Tibial artery (tissue), 4 donors: ENCODE data around the gene SRA1.

Experiments
- DNase-seq, 2 donors: peaks; one replicate each; pipeline ENCODE4 v3.0.0-alpha.2; 2019
- H3K27ac ChIP-seq, 2 donors: fragments of 200-600 bp; sonication (generic) in 1 of 2; 1 replicate in 1 of 2; 2 replicates in 1 of 2; pipeline ENCODE4 v1.5.1; 2018 to 2019; ENCODE audit warnings: mild to moderate bottlenecking in 1 of 2
- H3K27me3 ChIP-seq, 2 donors: fragments of 200-600 bp; sonication (generic) in 1 of 2; one replicate each; pipeline versions ENCODE4 v1.5.1 to v1.6.0; 2016 to 2019
- H3K36me3 ChIP-seq, 3 donors: fragments of 200-600 bp; sonication (generic) in 2 of 3; one replicate each; pipeline ENCODE4 v1.5.1; 2016 to 2019; ENCODE audit warnings: mild to moderate bottlenecking in 2 of 3
- H3K4me1 ChIP-seq, 4 donors: fragments of 200-600 bp; sonication (generic) in 2 of 4; 1 replicate in 3 of 4; 2 replicates in 1 of 4; pipeline ENCODE4 v1.5.1; 2016 to 2019
- H3K4me3 ChIP-seq, 2 donors: fragments of 200-600 bp; sonication (generic) in 1 of 2; 1 replicate in 1 of 2; 2 replicates in 1 of 2; pipeline ENCODE4 v1.5.1; 2018 to 2019; ENCODE audit warnings: mild to moderate bottlenecking in 2 of 2
- H3K9me3 ChIP-seq, 3 donors: fragments of 200-600 bp; sonication (generic) in 1 of 3; one replicate each; pipeline ENCODE4 v1.5.1; 2016 to 2019
- intact Hi-C: fragments of 100-400 bp; cut with DNase I; formaldehyde crosslinking; loops from one replicate; pipeline ENCODE4 v1.15.0; 2023; ENCODE audit warnings: low total_unique reads
- TF ChIP-seq, protein P1 (sequence below), 2 experiments: fragments of 200-600 bp in 1 of 2; fragments of 450-650 bp in 1 of 2; IDR thresholded peaks; one replicate each; pipeline ENCODE4 v1.5.1; 2017 to 2019; ENCODE audit warnings: antibody characterized with exemption in 2 of 2, mild to moderate bottlenecking in 1 of 2, moderate library complexity in 1 of 2

The SRA1 gene

DNA sequence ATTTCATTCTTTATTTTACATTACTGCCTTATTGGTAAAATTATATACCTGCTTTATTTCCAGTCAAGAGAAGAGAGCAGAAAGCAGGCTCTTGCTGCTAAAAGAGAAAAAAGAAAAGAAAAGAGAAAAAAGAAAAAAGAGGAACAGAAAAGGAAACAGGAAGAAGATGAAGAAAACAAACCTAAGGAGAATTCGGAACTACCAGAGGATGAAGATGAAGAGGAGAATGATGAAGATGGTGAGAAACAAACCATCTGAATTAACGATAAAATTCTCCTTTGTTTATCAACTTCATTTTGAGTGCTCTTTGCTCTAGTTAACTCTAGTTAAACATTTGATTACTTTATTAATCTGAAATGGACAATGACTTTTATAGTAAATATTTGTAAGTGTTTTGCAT, 33.3 kb downstream of the SRA1 start:
- TF ChIP-seq, protein P1, sequence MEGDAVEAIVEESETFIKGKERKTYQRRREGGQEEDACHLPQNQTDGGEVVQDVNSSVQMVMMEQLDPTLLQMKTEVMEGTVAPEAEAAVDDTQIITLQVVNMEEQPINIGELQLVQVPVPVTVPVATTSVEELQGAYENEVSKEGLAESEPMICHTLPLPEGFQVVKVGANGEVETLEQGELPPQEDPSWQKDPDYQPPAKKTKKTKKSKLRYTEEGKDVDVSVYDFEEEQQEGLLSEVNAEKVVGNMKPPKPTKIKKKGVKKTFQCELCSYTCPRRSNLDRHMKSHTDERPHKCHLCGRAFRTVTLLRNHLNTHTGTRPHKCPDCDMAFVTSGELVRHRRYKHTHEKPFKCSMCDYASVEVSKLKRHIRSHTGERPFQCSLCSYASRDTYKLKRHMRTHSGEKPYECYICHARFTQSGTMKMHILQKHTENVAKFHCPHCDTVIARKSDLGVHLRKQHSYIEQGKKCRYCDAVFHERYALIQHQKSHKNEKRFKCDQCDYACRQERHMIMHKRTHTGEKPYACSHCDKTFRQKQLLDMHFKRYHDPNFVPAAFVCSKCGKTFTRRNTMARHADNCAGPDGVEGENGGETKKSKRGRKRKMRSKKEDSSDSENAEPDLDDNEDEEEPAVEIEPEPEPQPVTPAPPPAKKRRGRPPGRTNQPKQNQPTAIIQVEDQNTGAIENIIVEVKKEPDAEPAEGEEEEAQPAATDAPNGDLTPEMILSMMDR (IDR thresholded peaks at IDR 0.05): no peak
- intact Hi-C loops: no loop called here
- no peaks in the 10 kb centered on the region for H3K27me3 ChIP-seq
- H3K36me3 ChIP-seq: peaks cover 41 to 57% (median 43%) of the 10 kb centered on the region in 3 donors
- DNase-seq: no peak
- no peak overlapping the region for H3K27ac ChIP-seq
- H3K4me1 ChIP-seq: no peaks in the 10 kb centered on the region
- no peaks in the 10 kb centered on the region for H3K9me3 ChIP-seq
- no peak overlapping the region for H3K4me3 ChIP-seq

DNA sequence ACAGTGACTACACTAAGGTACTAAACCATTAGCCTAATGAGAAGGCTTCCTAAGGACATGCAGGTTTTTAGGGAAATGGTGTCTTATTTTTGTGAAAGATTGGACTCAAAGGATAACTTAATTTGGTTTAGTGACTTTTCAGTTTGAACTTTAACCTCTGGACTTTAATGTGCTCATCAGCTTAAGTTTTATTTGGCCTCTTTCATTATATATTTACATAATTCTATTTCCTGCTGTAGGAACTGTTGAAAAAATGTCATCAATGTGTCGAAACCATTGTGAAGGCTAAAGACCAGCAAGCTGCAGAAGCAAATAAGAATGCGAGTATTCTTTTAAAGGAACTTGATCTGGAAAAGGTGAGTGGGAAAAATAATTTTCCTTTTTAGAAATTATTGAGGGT, 44.1 kb downstream of the SRA1 start:
- intact Hi-C loops: no loop called here
- H3K36me3 ChIP-seq: peaks cover 36 to 78% (median 69%) of the 10 kb centered on the region in 3 donors

DNA sequence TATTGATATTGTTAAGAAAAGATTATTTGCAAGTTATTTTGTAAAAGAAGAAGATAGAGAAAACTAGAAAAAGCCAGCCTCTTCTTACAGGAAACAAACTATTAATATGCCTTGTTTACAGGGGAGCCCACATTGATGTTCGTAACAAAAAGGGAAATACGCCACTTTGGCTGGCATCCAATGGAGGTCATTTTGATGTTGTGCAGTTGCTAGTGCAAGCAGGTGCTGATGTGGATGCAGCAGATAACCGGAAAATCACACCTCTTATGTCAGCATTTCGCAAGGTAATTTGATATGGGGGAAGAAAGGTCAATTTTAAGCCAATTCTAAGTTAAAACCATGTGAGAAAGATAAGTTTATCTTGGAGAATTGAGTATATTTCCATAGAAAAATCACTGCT, 47.4 kb downstream of the SRA1 start:
- no peaks in the 10 kb centered on the region for H3K9me3 ChIP-seq
- DNase-seq: no peak

More for the DNA sequence above, 44.1 kb downstream of the SRA1 start:
- Histone ChIP-seq H3K9me3 (no peaks in the 10 kb centered on the region), H3K4me3 (no peak overlapping the region), H3K4me1 (no peaks in the 10 kb centered on the region), H3K27me3 (no peaks in the 10 kb centered on the region), H3K27ac (no peak overlapping the region)
- TF ChIP-seq, protein P1 (IDR thresholded peaks at IDR 0.05): no peak
- DNase-seq: no peak

DNA sequence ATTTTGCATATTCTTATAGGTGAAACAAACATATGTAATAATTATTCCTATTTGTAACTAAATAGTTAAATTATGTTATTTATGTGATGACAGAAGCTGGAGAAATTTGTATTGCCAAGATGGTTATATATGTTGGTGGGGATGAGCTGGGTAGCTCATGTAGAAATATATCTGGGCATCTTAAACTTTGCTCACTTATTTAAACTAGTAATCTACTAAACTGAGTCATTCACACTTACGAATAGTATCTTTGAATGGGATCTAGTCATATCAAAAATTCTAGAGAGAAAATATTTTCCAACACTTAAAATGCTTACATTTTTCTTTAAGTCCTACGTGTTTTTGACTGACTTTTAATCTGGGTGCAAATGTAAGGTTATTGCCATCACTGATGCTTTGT, 54.4 kb downstream of the SRA1 start:
- no peaks in the 10 kb centered on the region for H3K4me1 ChIP-seq
- TF ChIP-seq, protein P1 (IDR thresholded peaks at IDR 0.05): no peak
- DNase-seq: no peak
- no peaks in the 10 kb centered on the region for H3K9me3 ChIP-seq
- intact Hi-C loops: no loop called here
- H3K36me3 ChIP-seq: peaks cover 33 to 50% (median 33%) of the 10 kb centered on the region in 3 donors
- H3K27me3 ChIP-seq: no peaks in the 10 kb centered on the region
- H3K27ac ChIP-seq: no peak overlapping the region
- H3K4me3 ChIP-seq: no peak overlapping the region

More for the DNA sequence above, 47.4 kb downstream of the SRA1 start:
- TF ChIP-seq, protein P1 (IDR thresholded peaks at IDR 0.05): no peak
- intact Hi-C loops: no loop called here
- H3K27ac ChIP-seq: no peak overlapping the region
- no peaks in the 10 kb centered on the region for H3K4me1 ChIP-seq
- no peaks in the 10 kb centered on the region for H3K27me3 ChIP-seq
- H3K36me3 ChIP-seq: peaks cover 58 to 99% (median 91%) of the 10 kb centered on the region in 3 donors
- H3K4me3 ChIP-seq: no peak overlapping the region
